Liver (tissue), 9 donors: ENCODE data around the gene DDX54. TPM values are rescaled to one million over a fixed set of nuclear protein-coding genes. Genes with fewer than 3 reads are reported as not detected.

ENCODE experiments used
- DNase-seq: peaks from one replicate; pipeline ENCODE4 v3.0.0-alpha.2; 2017; ENCODE audit warnings: low spot score
- H3K27ac ChIP-seq, 2 donors: one replicate each; pipeline ENCODE4 v1.7.0; 2013; ENCODE audit warnings: inconsistent platforms in 2 of 2, low read length in 2 of 2, control low read depth in 1 of 2, low read depth in 1 of 2, mild to moderate bottlenecking in 1 of 2
- H3K27me3 ChIP-seq, 4 donors: one replicate each; pipeline versions ENCODE4 v1.6.1 to v1.7.0; 2013; ENCODE audit warnings: low read length in 3 of 4, inconsistent platforms in 1 of 4, mild to moderate bottlenecking in 1 of 4, moderate library complexity in 1 of 4; ENCODE audit not compliant: control insufficient read depth in 4 of 4, insufficient read depth in 4 of 4
- H3K36me3 ChIP-seq, 4 donors: one replicate each; pipeline versions ENCODE4 v1.6.1 to v1.7.0; 2013; ENCODE audit warnings: low read length in 3 of 4, mild to moderate bottlenecking in 3 of 4, low read depth in 1 of 4, moderate library complexity in 1 of 4; ENCODE audit not compliant: control insufficient read depth in 4 of 4, insufficient read depth in 3 of 4
- H3K4me1 ChIP-seq, 4 donors: one replicate each; pipeline versions ENCODE4 v1.6.1 to v1.7.0; 2013; ENCODE audit warnings: low read length in 3 of 4, mild to moderate bottlenecking in 3 of 4, moderate library complexity in 1 of 4; ENCODE audit not compliant: control insufficient read depth in 4 of 4, insufficient read depth in 4 of 4
- H3K4me3 ChIP-seq, 3 donors: one replicate each; pipeline versions ENCODE4 v1.6.1 to v1.7.0; 2013; ENCODE audit warnings: low read length in 3 of 3, control low read depth in 1 of 3, low read depth in 1 of 3, mild to moderate bottlenecking in 1 of 3
- H3K9ac ChIP-seq, 2 donors: one replicate each; pipeline ENCODE4 v1.7.0; 2013; ENCODE audit warnings: low read length in 2 of 2, mild to moderate bottlenecking in 2 of 2, moderate library complexity in 2 of 2, control low read depth in 1 of 2, low read depth in 1 of 2
- H3K9me3 ChIP-seq, 4 donors: one replicate each; pipeline versions ENCODE4 v1.6.1 to v1.7.0; 2013; ENCODE audit warnings: low read length in 3 of 4; ENCODE audit not compliant: control insufficient read depth in 4 of 4
- ATF3 ChIP-seq: IDR thresholded peaks from 2 replicates; pipeline ENCODE4 v1.6.1; 2016; ENCODE audit warnings: antibody characterized with exemption
- FOXA1 ChIP-seq: IDR thresholded peaks from 2 replicates; pipeline ENCODE4 v1.6.1; 2016; ENCODE audit warnings: antibody characterized with exemption
- FOXA2 ChIP-seq: IDR thresholded peaks from 2 replicates; pipeline ENCODE4 v1.6.1; 2016; ENCODE audit warnings: antibody characterized with exemption
- GABPA ChIP-seq, 2 donors: IDR thresholded peaks in 1 of 2; conservative IDR thresholded peaks in 1 of 2; 2 replicates each; pipeline ENCODE4 v1.6.1; 2016; ENCODE audit warnings: antibody characterized with exemption in 2 of 2, mild to moderate bottlenecking in 1 of 2, moderate library complexity in 1 of 2
- HNF4A ChIP-seq, 2 donors: conservative IDR thresholded peaks; 2 replicates each; pipeline ENCODE4 v1.6.1; 2016; ENCODE audit warnings: antibody characterized with exemption in 2 of 2, mild to moderate bottlenecking in 2 of 2
- HNF4G ChIP-seq: IDR thresholded peaks from 2 replicates; pipeline ENCODE4 v1.6.1; 2016; ENCODE audit warnings: antibody characterized with exemption
- JUND ChIP-seq, 2 donors: IDR thresholded peaks; 2 replicates each; pipeline ENCODE4 v1.6.1; 2016; ENCODE audit warnings: antibody characterized with exemption in 2 of 2
- MAX ChIP-seq: IDR thresholded peaks from 2 replicates; pipeline ENCODE4 v1.6.1; 2016; ENCODE audit warnings: antibody characterized with exemption
- NR2F2 ChIP-seq: IDR thresholded peaks from 2 replicates; pipeline ENCODE4 v1.6.1; 2016; ENCODE audit warnings: antibody characterized with exemption
- RAD21 ChIP-seq, 2 donors: IDR thresholded peaks; 2 replicates each; pipeline ENCODE4 v1.6.1; 2016; ENCODE audit warnings: antibody characterized with exemption in 2 of 2, mild to moderate bottlenecking in 2 of 2
- RXRA ChIP-seq, 2 donors: IDR thresholded peaks; 2 replicates each; pipeline ENCODE4 v1.6.1; 2017 to 2018; ENCODE audit warnings: antibody characterized with exemption in 2 of 2, mild to moderate bottlenecking in 1 of 2
- SP1 ChIP-seq: IDR thresholded peaks from 2 replicates; pipeline ENCODE4 v1.6.1; 2018; ENCODE audit warnings: antibody characterized with exemption, mild to moderate bottlenecking
- TAF1 ChIP-seq: conservative IDR thresholded peaks from 2 replicates; pipeline ENCODE4 v1.6.1; 2016; ENCODE audit warnings: antibody characterized with exemption, mild to moderate bottlenecking
- YY1 ChIP-seq: IDR thresholded peaks from 2 replicates; pipeline ENCODE4 v1.6.1; 2016; ENCODE audit warnings: antibody characterized with exemption, mild to moderate bottlenecking
- WGBS: extraction: QIAGEN DNeasy Blood & Tissue Kit; methylation state at CpG from one replicate; pipeline ENCODE4 v1.1.7; 2013; 5-methylcytosine and 5-hydroxymethylcytosine counted together
- polyA plus RNA-seq, 2 donors: library from polyadenylated mRNA; stranded (reverse) in 1 of 2; unstranded in 1 of 2; fragments of 200-250 nt in 1 of 2; fragments of >200 nt in 1 of 2; fragmentation: Nextera tagmentation in 1 of 2; extraction: Ambion mirVana in 1 of 2; gene quantifications; one replicate each; pipeline versions ENCODE4 v1.2.1 to v1.2.3, GENCODE V29; 2013 to 2015
- total RNA-seq, 2 donors: library from RNA; depleted of rRNA; stranded (reverse); fragments of >200 nt; gene quantifications; one replicate each; pipeline ENCODE4 v1.2.3, GENCODE V29; 2014
- TF ChIP-seq, protein P1 (sequence below): IDR thresholded peaks from 2 replicates; pipeline ENCODE4 v1.6.1; 2016; ENCODE audit warnings: antibody characterized with exemption, mild to moderate bottlenecking
- TF ChIP-seq, protein P2 (sequence below): IDR thresholded peaks from 2 replicates; pipeline ENCODE4 v1.6.1; 2016; ENCODE audit warnings: antibody characterized with exemption
- donor health status: healthy.
- donor health status: healthy.
- donor health status: healthy.
- donor health status: healthy.
- donor health status: healthy.

DDX54 gene
- total and polyA plus RNA-seq, 4 donors: 20.2 to 28.4 (median 21.6) TPM

GRCh38 chr12:113196582-113196981 lies 11.3 kb upstream of the DDX54 start:
- Histone ChIP-seq H3K4me3 (no peak overlapping the region), H3K27ac (no peak overlapping the region), H3K4me1 (peaks cover 0 to 5% (median 2%) of the 10 kb centered on the region in 4 donors), H3K9me3 (no peaks in the 10 kb centered on the region), H3K36me3 (peaks cover 4 to 10% (median 7%) of the 10 kb centered on the region in 4 donors), H3K27me3 (no peaks in the 10 kb centered on the region), H3K9ac (no peak overlapping the region)
- WGBS: 67% methylated on average over 7 of the region's 7 CpGs
- TF ChIP-seq RXRA (IDR thresholded peaks at IDR 0.05) (no peak), GABPA (IDR thresholded peaks at IDR 0.05 in 1 of 2, conservative IDR thresholded peaks at IDR 0.05 in 1 of 2) (no peak), FOXA1 (no peak), HNF4A (conservative IDR thresholded peaks at IDR 0.05) (no peak), MAX (no peak), SP1 (no peak)
- TF ChIP-seq, protein P1, sequence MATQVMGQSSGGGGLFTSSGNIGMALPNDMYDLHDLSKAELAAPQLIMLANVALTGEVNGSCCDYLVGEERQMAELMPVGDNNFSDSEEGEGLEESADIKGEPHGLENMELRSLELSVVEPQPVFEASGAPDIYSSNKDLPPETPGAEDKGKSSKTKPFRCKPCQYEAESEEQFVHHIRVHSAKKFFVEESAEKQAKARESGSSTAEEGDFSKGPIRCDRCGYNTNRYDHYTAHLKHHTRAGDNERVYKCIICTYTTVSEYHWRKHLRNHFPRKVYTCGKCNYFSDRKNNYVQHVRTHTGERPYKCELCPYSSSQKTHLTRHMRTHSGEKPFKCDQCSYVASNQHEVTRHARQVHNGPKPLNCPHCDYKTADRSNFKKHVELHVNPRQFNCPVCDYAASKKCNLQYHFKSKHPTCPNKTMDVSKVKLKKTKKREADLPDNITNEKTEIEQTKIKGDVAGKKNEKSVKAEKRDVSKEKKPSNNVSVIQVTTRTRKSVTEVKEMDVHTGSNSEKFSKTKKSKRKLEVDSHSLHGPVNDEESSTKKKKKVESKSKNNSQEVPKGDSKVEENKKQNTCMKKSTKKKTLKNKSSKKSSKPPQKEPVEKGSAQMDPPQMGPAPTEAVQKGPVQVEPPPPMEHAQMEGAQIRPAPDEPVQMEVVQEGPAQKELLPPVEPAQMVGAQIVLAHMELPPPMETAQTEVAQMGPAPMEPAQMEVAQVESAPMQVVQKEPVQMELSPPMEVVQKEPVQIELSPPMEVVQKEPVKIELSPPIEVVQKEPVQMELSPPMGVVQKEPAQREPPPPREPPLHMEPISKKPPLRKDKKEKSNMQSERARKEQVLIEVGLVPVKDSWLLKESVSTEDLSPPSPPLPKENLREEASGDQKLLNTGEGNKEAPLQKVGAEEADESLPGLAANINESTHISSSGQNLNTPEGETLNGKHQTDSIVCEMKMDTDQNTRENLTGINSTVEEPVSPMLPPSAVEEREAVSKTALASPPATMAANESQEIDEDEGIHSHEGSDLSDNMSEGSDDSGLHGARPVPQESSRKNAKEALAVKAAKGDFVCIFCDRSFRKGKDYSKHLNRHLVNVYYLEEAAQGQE: no peak
- DNase-seq: no peak

GRCh38 chr12:113195598-113195997 lies 10.3 kb upstream of the DDX54 start:
- Histone ChIP-seq H3K27me3 (no peaks in the 10 kb centered on the region), H3K9ac (no peak overlapping the region), H3K27ac (no peak overlapping the region), H3K9me3 (no peaks in the 10 kb centered on the region), H3K4me3 (no peak overlapping the region), H3K4me1 (peaks cover 0 to 5% (median 2%) of the 10 kb centered on the region in 4 donors), H3K36me3 (peaks cover 7 to 20% (median 9%) of the 10 kb centered on the region in 4 donors)
- no peak for TF ChIP-seq JUND (IDR thresholded peaks at IDR 0.05)
- no peak for TF ChIP-seq GABPA (IDR thresholded peaks at IDR 0.05 in 1 of 2, conservative IDR thresholded peaks at IDR 0.05 in 1 of 2)
- no peak for TF ChIP-seq HNF4G
- TF ChIP-seq FOXA2: no peak
- no peak for TF ChIP-seq FOXA1
- TF ChIP-seq HNF4A (conservative IDR thresholded peaks at IDR 0.05): no peak
- TF ChIP-seq, protein P2, sequence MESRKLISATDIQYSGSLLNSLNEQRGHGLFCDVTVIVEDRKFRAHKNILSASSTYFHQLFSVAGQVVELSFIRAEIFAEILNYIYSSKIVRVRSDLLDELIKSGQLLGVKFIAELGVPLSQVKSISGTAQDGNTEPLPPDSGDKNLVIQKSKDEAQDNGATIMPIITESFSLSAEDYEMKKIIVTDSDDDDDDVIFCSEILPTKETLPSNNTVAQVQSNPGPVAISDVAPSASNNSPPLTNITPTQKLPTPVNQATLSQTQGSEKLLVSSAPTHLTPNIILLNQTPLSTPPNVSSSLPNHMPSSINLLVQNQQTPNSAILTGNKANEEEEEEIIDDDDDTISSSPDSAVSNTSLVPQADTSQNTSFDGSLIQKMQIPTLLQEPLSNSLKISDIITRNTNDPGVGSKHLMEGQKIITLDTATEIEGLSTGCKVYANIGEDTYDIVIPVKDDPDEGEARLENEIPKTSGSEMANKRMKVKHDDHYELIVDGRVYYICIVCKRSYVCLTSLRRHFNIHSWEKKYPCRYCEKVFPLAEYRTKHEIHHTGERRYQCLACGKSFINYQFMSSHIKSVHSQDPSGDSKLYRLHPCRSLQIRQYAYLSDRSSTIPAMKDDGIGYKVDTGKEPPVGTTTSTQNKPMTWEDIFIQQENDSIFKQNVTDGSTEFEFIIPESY: no peak
- no peak for DNase-seq
- 96% methylated on average over 13 of the region's 13 CpGs for WGBS

- Histone ChIP-seq H3K4me1 (peaks cover 0 to 5% (median 2%) of the 10 kb centered on the region in 4 donors), H3K9ac (no peak overlapping the region), H3K4me3 (no peak overlapping the region), H3K27me3 (no peaks in the 10 kb centered on the region), H3K36me3 (peaks cover 7 to 22% (median 11%) of the 10 kb centered on the region in 4 donors), H3K9me3 (no peaks in the 10 kb centered on the region), H3K27ac (no peak overlapping the region)
- no peak for DNase-seq
- WGBS: 88% methylated on average over 4 of the region's 4 CpGs
- TF ChIP-seq TAF1 (no peak), FOXA1 (no peak), RAD21 (IDR thresholded peaks at IDR 0.05) (no peak), NR2F2 (no peak), ATF3 (no peak), SP1 (no peak), GABPA (IDR thresholded peaks at IDR 0.05 in 1 of 2, conservative IDR thresholded peaks at IDR 0.05 in 1 of 2) (no peak), RXRA (IDR thresholded peaks at IDR 0.05) (no peak), YY1 (no peak), JUND (IDR thresholded peaks at IDR 0.05) (no peak)
- TF ChIP-seq, protein P1: no peak
- TF ChIP-seq, protein P2: no peak
Observed at GRCh38 chr12:113194971-113195391, 9.7 kb upstream of the DDX54 start.
